Body of pancreas (tissue), 4 donors: ENCODE measurements around the gene ZNF879.

Experiments
- CTCF ChIP-seq, 7 experiments: fragments of 450-650 bp in 4 of 7; fragments of 200-600 bp in 3 of 7; sonication (generic) in 3 of 7; IDR thresholded peaks; one replicate each; pipeline ENCODE4 v1.5.1; 2016 to 2019; ENCODE audit warnings: antibody characterized with exemption in 7 of 7
- POLR2A ChIP-seq, 3 donors: fragments of 450-650 bp; IDR thresholded peaks; one replicate each; pipeline ENCODE4 v1.6.1; 2016; ENCODE audit warnings: antibody characterized with exemption in 3 of 3, mild to moderate bottlenecking in 2 of 3

- no peak for TF ChIP-seq CTCF (IDR thresholded peaks at IDR 0.05)
- no peak for TF ChIP-seq POLR2A (IDR thresholded peaks at IDR 0.05)
Observed at GRCh38 chr5:178993236-178993765, 30.3 kb upstream of the ZNF879 start.
